CD14-positive monocyte (primary cell): ENCODE data around the gene ZNF846. TPM values are rescaled to one million over a fixed set of nuclear protein-coding genes. Genes with fewer than 3 reads are reported as not detected.

Experiments used
- DNase-seq, 3 donors: peaks; one replicate each; pipeline ENCODE4 v3.0.0-alpha.2; 2011 to 2022
- H2AFZ ChIP-seq: 2 replicates; pipeline ENCODE4 v1.6.0; 2012; ENCODE audit warnings: mild to moderate bottlenecking, low read depth, low read length, inconsistent platforms; ENCODE audit not compliant: insufficient read depth, poor library complexity, severe bottlenecking
- H3K27ac ChIP-seq, 2 donors: 1 replicate in 1 of 2; 2 replicates in 1 of 2; pipeline ENCODE4 v1.5.1; 2012 to 2013; ENCODE audit warnings: low read length in 2 of 2, control low read depth in 1 of 2, inconsistent platforms in 1 of 2, low read depth in 1 of 2, mild to moderate bottlenecking in 1 of 2
- H3K27me3 ChIP-seq, 2 donors: one replicate each; pipeline versions ENCODE4 v1.6.0 to v1.6.1; 2011 to 2013; ENCODE audit warnings: low read length in 2 of 2; ENCODE audit not compliant: control insufficient read depth in 2 of 2, insufficient read depth in 2 of 2
- H3K36me3 ChIP-seq, 2 donors: replicated peaks in 1 of 2; 1 replicate in 1 of 2; 2 replicates in 1 of 2; pipeline versions ENCODE4 v1.5.1 to v1.6.1; 2012 to 2013; ENCODE audit warnings: low read length in 2 of 2, control low read depth in 1 of 2, inconsistent platforms in 1 of 2, mild to moderate bottlenecking in 1 of 2; ENCODE audit not compliant: insufficient read depth in 2 of 2, control insufficient read depth in 1 of 2
- H3K4me1 ChIP-seq, 2 donors: 1 replicate in 1 of 2; 2 replicates in 1 of 2; pipeline versions ENCODE4 v1.5.1 to v1.6.1; 2012 to 2013; ENCODE audit warnings: low read length in 2 of 2, control low read depth in 1 of 2, inconsistent platforms in 1 of 2, mild to moderate bottlenecking in 1 of 2, moderate library complexity in 1 of 2; ENCODE audit not compliant: insufficient read depth in 2 of 2, control insufficient read depth in 1 of 2
- H3K4me2 ChIP-seq: replicated peaks from 2 replicates; pipeline ENCODE3; 2012; ENCODE audit warnings: low read length, moderate library complexity, mild to moderate bottlenecking; ENCODE audit not compliant: poor library complexity, severe bottlenecking; ENCODE audit errors: extremely low read depth
- H3K4me3 ChIP-seq, 3 experiments: fragments of 200-600 bp in 1 of 3; sonication (generic) in 1 of 3; replicated peaks in 1 of 3; 1 replicate in 2 of 3; 2 replicates in 1 of 3; pipeline ENCODE4 v1.5.1; 2011 to 2013; ENCODE audit warnings: low read length in 3 of 3, mild to moderate bottlenecking in 3 of 3, control low read depth in 2 of 3, low read depth in 2 of 3, inconsistent platforms in 1 of 3, moderate library complexity in 1 of 3
- H3K79me2 ChIP-seq: 2 replicates; pipeline ENCODE4 v1.6.0; 2012; ENCODE audit warnings: mild to moderate bottlenecking, control low read depth, inconsistent platforms, low read length, moderate library complexity; ENCODE audit not compliant: insufficient read depth
- H3K9ac ChIP-seq: 2 replicates; pipeline ENCODE4 v1.6.0; 2017; ENCODE audit warnings: low read length, mild to moderate bottlenecking; ENCODE audit not compliant: insufficient read depth, poor library complexity, severe bottlenecking
- H3K9me3 ChIP-seq, 2 donors: replicated peaks in 1 of 2; 1 replicate in 1 of 2; 2 replicates in 1 of 2; pipeline versions ENCODE4 v1.5.1 to v1.6.1; 2012 to 2013; ENCODE audit warnings: low read length in 2 of 2, control low read depth in 1 of 2; ENCODE audit not compliant: control insufficient read depth in 1 of 2, insufficient read depth in 1 of 2
- H4K20me1 ChIP-seq: 2 replicates; pipeline ENCODE4 v1.6.0; 2012; ENCODE audit warnings: mild to moderate bottlenecking, low read length, control low read depth, moderate library complexity; ENCODE audit not compliant: insufficient read depth
- H3K27ac Mint-ChIP-seq, 7 donors: one replicate each; pipeline ENCODE4 v1.8.0; 2020; ENCODE audit warnings: mild to moderate bottlenecking in 7 of 7, mixed read lengths in 7 of 7, moderate library complexity in 6 of 7, inconsistent platforms in 2 of 7
- H3K27me3 Mint-ChIP-seq, 3 donors: one replicate each; pipeline ENCODE4 v1.8.0; 2021 to 2022; ENCODE audit warnings: low read depth in 3 of 3, mild to moderate bottlenecking in 3 of 3, mixed read lengths in 3 of 3, moderate library complexity in 3 of 3, inconsistent platforms in 1 of 3
- H3K36me3 Mint-ChIP-seq, 2 donors: one replicate each; pipeline ENCODE4 v1.8.0; 2020; ENCODE audit warnings: mixed read lengths in 2 of 2, inconsistent platforms in 1 of 2, mild to moderate bottlenecking in 1 of 2
- H3K4me1 Mint-ChIP-seq: one replicate; pipeline ENCODE4 v1.8.0; 2020; ENCODE audit warnings: mild to moderate bottlenecking, mixed read lengths
- H3K4me3 Mint-ChIP-seq, 2 donors: one replicate each; pipeline ENCODE4 v1.8.0; 2020; ENCODE audit warnings: mild to moderate bottlenecking in 2 of 2, mixed read lengths in 2 of 2, moderate library complexity in 1 of 2
- H3K9me3 Mint-ChIP-seq, 7 donors: one replicate each; pipeline ENCODE4 v1.8.0; 2020 to 2022; ENCODE audit warnings: mixed read lengths in 7 of 7, mild to moderate bottlenecking in 6 of 7, moderate library complexity in 6 of 7, inconsistent platforms in 2 of 7
- WGBS: methylation state at CpG from one replicate; pipeline ENCODE4 v1.1.5; 2013; ENCODE audit warnings: missing lambda C conversion rate; ENCODE audit not compliant: insufficient coverage; 5-methylcytosine and 5-hydroxymethylcytosine counted together
- intact Hi-C, 2 donors: fragments of 100-400 bp; cut with micrococcal nuclease; formaldehyde crosslinking; loops; one replicate each; pipeline versions ENCODE4 v1.15.0 to v1.15.1; 2023
- polyA plus RNA-seq, 3 donors: library from polyadenylated mRNA; depleted of rRNA in 1 of 3; unstranded in 2 of 3; stranded (reverse) in 1 of 3; fragments of 300-500 nt in 2 of 3; fragments of >200 nt in 1 of 3; fragmentation: Illumina TruSeq in 2 of 3; gene quantifications; 1 replicate in 2 of 3; 2 replicates in 1 of 3; pipeline ENCODE4 v1.2.3, GENCODE V29; 2012 to 2021
- TF ChIP-seq, protein P1 (sequence below): fragments of 200-600 bp; IDR thresholded peaks from one replicate; pipeline ENCODE4 v1.8.0; 2022; ENCODE audit warnings: antibody characterized with exemption, mild to moderate bottlenecking

ZNF846 gene
- polyA plus RNA-seq, 3 donors = 2.5 to 6.9 (median 6.5) TPM

- Histone ChIP-seq H3K9me3 (no peaks in the 10 kb centered on the region), H3K4me3 (peak overlapping the region in 1 of 3 experiments; percentile 79), H3K27ac (no peak overlapping the region), H3K9ac (no peak overlapping the region), H3K4me1 (peaks cover 15% of the 10 kb centered on the region in 2 donors), H3K4me2 (peak overlapping the region; percentile 85), H3K36me3 (no peaks in the 10 kb centered on the region), H3K27me3 (no peaks in the 10 kb centered on the region), H3K79me2 (peaks cover 6% of the 10 kb centered on the region), H4K20me1 (no peaks in the 10 kb centered on the region), H2AFZ (peak overlapping the region; percentile 75)
- Mint-ChIP-seq H3K27ac (peak overlapping the region in 6 of 7 donors; percentile 60 to 88 (median 78)), H3K36me3 (no peaks in the 10 kb centered on the region), H3K9me3 (no peaks in the 10 kb centered on the region), H3K27me3 (peaks cover 0 to 2% (median 0%) of the 10 kb centered on the region in 3 donors), H3K4me1 (peaks cover 26% of the 10 kb centered on the region), H3K4me3 (peak overlapping the region; percentile 64 to 75)
- WGBS = 100% methylated on average over 2 of the region's 8 CpGs
- intact Hi-C loops = no loop called here
- TF ChIP-seq, protein P1, sequence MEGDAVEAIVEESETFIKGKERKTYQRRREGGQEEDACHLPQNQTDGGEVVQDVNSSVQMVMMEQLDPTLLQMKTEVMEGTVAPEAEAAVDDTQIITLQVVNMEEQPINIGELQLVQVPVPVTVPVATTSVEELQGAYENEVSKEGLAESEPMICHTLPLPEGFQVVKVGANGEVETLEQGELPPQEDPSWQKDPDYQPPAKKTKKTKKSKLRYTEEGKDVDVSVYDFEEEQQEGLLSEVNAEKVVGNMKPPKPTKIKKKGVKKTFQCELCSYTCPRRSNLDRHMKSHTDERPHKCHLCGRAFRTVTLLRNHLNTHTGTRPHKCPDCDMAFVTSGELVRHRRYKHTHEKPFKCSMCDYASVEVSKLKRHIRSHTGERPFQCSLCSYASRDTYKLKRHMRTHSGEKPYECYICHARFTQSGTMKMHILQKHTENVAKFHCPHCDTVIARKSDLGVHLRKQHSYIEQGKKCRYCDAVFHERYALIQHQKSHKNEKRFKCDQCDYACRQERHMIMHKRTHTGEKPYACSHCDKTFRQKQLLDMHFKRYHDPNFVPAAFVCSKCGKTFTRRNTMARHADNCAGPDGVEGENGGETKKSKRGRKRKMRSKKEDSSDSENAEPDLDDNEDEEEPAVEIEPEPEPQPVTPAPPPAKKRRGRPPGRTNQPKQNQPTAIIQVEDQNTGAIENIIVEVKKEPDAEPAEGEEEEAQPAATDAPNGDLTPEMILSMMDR = no peak
- no peak for DNase-seq
Measured at GRCh38 chr19:9786819-9787218, 18.3 kb upstream of the ZNF846 start.

DNA sequence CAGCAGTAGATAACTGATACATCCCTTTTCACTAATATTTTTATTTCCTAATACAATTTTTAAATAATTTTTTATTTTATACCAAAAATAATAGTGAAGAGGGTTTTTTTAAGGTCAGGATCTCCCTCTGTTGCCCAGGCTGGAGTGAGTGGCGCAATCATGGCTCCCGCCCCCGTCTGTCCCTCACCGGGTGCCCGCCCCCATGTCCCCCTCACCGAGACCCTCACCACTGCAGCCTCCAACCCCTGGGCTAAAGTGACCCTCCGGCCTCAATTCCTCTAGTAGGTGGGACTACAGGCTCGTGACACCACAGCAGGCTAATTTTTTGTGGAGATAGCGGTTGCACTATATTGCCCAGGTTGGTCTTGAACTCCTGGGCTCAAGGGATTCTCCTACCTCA is 17.8 kb upstream of the ZNF846 start:
- Histone ChIP-seq H3K4me2 (peak overlapping the region; percentile 85), H3K36me3 (no peaks in the 10 kb centered on the region), H3K9ac (no peak overlapping the region), H4K20me1 (no peaks in the 10 kb centered on the region), H3K79me2 (peaks cover 6% of the 10 kb centered on the region), H3K27ac (peak overlapping the region; percentile 83 to 89), H3K4me1 (peaks cover 14 to 15% of the 10 kb centered on the region in 2 donors), H3K9me3 (no peaks in the 10 kb centered on the region), H3K27me3 (no peaks in the 10 kb centered on the region), H3K4me3 (peak overlapping the region; percentile 39 to 79 (median 63)), H2AFZ (peak overlapping the region; percentile 75)
- H3K4me1 Mint-ChIP-seq = peaks cover 24% of the 10 kb centered on the region
- H3K36me3 Mint-ChIP-seq = no peaks in the 10 kb centered on the region
- WGBS = 33% methylated on average over 8 of the region's 9 CpGs
- H3K27ac Mint-ChIP-seq = peak overlapping the region; percentile 93 to 98 (median 96)
- H3K27me3 Mint-ChIP-seq = peaks cover 0 to 2% (median 0%) of the 10 kb centered on the region in 3 donors
- TF ChIP-seq, protein P1 = no peak
- no peak for DNase-seq
- peak overlapping the region; percentile 89 to 94 for H3K4me3 Mint-ChIP-seq
- intact Hi-C loops = no loop called here
- H3K9me3 Mint-ChIP-seq = no peaks in the 10 kb centered on the region
